ENCODE measurements around the gene MAPK4.

The MAPK4 gene

DNA sequence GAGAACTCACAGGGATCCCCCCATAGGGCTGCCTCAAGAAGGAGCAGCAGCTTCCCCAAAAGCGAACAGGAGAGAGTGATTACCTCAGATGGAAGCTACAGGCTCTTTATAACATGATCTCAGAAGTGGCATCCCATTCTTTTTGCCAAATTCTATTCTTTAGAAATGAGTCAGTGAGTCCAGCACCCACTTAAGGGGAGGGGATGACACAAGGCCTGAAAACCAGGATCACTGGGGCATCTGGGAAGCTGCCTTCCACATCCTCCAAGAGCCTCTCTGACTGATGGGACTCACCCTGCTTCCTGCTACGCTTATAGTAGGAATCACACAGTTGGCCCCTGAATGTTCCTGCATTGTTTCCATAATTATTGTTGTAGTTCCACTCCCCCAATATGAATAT, 96.5 kb downstream of the MAPK4 start:
- DNase-seq = no peak

DNA sequence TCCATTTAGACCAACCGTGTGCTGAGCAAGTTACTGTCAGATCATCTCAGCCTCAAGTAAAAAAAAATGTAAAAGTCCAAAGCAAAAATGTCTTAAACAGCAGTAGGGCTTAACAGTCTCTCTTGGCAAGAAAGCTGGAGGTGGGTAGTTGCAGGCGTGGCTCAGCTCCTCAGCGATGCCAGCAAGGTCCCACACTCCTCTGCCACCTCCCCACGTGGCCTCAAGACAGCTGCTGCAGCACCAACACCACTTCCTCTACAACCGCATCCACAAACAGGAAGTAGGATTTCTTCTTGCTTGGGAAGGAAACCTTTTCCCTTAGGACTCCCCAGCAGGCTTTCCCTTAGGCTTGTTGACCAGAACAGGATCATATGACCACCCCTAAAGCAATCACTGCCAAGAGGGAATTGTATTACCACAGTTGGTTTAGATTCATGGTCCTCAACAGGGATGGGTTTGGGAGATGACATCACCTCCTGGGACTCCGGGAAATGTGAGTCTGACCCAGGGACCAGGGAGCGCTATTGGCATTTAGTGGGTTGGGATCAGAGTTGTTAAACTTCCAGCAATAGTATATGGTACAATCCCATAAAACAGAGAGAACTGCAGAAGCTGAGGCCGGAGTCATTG, 97.1 kb downstream of the MAPK4 start:
- DNase-seq = no peak

DNA sequence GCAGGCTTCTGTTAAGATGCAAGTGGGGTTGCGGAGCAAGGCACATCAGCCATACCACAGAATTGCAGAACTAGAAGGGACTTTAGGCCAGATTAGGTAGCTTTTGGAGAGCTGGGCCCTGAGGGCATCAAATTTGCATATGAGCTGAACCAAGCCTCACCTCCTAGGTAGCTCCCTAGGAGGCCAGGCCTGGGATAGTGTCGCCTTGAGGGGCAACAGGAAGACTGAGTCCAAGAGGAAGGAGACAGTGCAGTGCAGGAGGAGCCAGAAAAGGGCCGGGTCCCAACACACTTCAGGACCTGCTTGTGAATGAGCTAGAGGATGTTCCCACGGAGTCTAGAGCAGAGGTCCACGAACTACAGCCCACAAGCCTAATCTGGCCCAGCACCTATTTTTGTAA, 98.7 kb downstream of the MAPK4 start:
- DNase-seq = no peak

DNA sequence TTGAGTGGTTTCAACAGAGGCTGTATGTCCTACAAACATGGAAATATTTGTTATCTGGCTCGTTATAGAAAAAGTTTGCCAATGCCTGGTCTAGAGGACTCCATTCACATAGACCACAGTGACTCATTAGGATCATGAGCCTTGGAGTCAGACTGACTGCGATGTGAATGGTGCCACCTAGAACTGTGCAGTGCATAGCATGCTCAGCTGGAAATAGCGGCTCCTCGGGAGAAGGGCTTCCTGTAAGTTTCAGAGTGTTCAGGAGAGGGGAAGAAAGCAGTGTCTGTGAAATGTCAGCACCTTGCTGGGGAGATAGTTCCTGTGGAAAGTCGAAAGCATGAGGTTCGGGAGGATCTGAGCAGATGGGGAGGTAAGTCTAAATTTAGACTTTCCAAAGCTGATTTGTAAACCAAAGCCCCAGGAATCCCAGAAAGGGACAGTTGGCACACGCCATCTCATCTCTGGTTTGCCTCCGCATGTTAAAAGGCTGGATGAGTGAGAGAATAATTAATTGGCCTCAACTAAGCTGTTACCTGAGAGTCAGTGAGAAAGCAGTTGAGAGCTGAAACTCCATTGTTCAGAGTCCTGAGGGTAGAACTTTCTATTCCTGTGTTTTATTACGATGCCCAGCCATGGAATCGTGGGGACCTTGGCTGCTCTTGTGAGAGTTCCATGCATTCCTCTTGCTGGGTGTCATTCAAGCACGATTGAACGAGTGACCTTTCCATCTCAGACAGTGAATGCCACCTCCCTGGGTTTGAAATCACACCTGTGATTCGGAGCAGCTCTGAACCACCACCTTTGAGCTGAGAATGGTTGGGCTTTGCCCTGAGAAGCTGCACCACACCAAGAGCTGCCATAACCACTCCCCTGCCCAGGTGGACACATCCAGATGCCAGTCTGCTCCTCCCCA, 99.5 kb downstream of the MAPK4 start:
- no peak for DNase-seq

DNA sequence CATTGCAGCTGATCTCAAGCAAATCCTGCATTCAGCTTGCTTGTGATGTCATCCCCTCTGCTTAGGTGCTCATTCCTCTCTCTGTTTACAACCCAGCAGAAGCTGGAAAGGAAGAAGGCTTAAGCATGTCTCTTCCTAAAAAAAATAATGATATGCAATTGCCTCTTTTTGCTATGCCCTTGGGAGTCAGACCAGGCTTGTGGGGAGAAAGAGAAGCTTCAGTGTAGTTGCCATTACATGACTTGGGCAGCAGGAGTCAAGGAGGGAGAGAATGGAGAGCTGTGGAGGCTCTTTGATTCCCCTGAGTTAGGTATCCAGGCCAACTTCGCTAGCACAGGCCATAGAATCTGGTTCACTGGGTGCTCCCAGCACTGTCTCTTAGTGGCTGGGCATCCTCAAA, 101.1 kb downstream of the MAPK4 start:
- no peak for DNase-seq

DNA sequence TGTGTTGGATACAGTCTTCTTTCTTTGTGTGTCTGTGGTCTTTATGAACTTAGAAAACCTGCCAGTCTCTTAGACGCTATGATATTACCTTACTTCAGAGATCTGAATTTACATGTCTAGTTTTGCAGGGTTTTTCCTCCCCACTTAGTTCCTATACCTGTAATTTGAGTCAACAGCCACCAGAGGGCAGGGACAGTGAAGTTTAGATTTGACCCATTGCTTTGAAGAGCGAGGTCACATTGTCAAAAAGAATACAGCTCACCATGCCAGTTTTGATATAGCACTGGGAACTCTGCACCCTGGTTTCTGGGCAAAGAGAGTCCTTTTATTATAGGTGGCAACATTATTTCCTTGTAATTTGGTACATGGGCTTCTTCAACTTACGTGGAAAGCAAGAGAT, 102.3 kb downstream of the MAPK4 start:
- no peak for DNase-seq

DNA sequence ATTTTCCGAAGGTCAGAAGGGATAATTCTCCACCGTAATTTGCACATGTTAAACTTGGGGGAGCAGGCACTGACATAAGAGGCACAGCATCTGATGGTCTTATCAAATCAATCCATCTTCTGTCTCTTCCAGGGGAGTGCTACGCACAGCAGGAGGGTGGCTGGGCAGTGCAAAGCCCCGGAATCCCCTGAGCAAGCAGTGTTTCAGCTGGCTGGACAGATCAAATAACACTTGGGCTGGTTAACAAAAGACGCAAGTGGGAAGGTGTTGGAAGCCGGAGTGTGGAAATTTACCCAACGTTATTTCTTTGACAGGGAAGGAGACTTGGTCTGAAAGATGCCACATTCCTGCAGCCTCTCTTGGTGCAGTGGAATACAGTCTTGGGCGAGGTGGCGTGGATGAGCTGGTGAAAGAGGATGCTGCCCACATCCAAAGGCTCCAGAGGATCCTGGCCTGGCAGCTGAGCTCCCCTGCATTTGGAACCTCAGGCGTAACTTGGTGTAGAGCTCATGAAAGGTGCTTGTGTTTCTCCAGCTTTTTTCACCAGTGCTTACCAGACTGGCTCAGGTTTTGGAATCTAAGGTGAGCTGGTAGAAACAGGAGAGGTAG, 103.0 kb downstream of the MAPK4 start:
- DNase-seq = no peak

DNA sequence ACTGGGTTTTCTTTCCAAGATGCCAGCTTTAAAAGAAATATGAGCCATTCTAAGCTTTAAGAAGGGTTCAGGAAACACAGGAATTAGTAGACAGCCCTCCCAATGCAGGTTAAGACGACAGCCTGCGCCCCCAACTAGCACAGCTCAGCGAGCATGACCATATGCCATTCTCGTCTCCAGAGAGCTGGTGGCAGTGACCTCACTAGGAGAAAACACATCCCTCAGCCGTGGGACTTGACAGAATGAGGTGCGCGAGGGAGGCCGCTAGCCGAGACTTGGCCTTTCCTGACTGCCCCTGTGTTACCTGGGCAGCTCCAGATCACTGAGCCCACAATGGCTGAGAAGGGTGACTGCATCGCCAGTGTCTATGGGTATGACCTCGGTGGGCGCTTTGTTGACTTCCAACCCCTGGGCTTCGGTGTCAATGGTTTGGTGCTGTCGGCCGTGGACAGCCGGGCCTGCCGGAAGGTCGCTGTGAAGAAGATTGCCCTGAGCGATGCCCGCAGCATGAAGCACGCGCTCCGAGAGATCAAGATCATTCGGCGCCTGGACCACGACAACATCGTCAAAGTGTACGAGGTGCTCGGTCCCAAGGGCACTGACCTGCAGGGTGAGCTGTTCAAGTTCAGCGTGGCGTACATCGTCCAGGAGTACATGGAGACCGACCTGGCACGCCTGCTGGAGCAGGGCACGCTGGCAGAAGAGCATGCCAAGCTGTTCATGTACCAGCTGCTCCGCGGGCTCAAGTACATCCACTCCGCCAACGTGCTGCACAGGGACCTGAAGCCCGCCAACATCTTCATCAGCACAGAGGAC, 103.9 kb downstream of the MAPK4 start:
- DNase-seq = no peak

DNA sequence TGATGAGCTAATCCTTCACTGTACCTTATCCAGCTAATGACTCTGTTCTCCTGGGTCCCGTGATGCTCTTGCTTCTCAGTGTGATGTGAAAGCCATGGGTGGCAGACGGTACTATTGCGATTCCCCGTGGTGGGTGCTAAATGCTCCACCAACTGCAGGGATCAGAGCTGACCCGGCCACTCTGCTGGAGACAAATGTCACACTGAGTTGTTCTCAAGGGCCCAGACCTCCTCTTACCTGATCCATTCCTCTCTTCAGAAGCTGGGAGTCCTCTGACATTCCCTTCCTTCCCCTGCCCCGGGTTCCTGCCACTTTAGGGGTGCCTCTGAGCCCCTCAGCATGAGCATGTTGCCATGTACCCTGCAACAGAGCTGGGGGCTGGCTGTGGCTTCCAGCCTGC, 105.1 kb downstream of the MAPK4 start:
- DNase-seq = no peak

DNA sequence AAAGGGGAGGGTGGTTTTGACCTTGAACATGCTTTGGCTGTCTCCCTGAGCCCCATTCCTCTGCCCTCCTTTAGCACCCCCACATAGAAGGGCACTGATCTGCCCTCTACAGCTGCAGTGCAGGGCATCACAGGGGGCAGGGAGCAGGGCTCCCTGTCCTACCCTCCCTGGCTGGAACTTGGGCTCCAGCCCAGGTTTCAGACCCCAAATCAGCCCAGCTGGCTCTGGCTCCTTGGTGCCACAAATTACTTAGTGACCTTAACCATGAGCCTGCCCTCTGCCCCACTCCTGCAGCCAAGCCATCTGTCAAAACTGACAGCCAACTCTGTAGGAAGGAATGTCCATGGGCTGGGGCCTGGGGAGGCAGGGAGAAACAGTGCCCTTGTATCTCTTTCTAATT, 105.6 kb downstream of the MAPK4 start:
- DNase-seq = no peak

DNA sequence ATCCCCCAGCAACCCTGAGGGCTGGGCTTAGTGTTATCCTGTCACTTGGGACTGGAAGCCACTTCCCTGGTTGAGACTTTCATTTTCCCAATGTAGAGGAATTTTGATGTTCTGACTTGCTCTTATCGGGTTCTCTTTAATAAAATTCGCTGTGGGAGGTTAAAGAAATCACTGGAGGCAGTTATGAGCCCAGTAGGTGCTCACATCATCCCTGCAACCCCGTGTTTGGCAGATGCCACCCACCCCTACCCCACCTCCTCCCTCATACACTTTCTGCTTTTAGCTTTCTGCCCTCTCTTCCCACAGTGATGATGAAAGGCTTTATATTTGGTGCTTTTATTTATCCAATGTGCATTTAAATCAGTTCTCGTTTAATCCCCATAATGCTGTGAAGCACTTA, 106.6 kb downstream of the MAPK4 start:
- DNase-seq = no peak

DNA sequence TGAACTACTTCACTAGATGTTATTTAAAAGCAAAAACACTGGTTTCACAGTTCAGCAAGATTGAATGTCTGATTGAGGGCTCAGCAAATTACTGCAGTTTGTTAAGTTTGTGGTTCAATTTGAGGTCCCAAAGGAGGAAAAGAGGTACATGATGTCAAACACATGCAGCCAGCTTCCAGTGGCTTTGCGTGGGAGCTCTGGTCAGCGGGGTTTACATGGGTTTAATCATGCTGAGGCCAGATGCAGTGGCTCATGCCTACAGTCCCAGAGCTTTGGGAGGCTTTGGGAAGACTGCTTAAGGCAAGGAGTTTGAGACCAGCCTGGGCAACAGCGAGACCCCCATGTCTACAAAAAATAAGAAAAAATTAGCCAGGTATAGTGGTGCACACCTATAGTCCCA, 111.5 kb downstream of the MAPK4 start:
- no peak for DNase-seq

DNA sequence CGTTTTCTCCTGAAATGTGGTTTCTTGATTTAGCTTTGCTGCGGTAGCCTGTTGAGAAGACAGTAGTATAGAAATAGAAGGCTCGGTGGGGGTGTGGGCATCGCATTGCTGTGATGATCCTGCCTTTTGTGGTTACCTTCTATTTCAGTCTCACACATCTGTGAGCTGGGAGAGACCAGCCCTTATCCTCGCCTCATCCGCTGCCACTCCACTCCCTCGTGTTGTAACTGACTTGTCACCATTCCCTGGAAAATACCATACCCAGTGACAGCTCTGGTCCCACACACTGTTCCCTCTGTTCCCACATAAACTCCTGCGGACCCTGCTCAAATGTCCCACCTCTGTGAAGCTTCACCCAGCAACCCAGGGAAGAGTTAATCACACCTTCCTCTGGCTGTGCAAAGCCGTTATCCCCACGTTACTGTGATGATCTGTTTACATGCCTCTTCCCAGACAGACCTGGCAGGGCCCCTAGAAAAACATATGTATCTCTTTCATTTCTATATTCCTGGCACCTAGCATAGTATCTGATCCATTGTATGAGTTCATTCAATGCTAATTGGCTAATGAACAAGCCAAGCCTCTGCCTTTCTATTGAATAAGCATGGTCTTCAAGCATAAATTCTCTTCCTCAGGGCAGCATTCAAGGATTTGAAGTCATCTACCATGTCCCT, 114.6 kb downstream of the MAPK4 start:
- DNase-seq = no peak

DNA sequence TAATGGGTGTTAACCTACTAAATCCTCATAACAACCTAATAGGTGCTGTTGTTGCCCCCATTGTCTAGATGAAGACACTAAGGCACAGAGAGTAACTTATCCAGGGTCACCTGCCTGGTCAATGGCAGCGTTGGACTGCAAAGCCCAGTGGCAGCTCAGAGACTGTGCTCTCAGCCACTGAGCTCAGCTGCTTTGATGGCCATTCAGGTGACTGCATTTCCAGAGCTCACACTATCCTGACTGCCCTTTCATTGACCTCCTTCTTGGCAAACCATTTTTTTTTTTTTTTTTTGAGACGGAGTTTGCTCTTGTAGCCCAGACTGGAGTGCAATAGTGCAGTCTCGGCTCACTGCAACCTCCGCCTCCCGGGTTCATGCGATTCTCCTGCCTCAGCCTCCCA, 115.2 kb downstream of the MAPK4 start:
- DNase-seq = no peak

DNA sequence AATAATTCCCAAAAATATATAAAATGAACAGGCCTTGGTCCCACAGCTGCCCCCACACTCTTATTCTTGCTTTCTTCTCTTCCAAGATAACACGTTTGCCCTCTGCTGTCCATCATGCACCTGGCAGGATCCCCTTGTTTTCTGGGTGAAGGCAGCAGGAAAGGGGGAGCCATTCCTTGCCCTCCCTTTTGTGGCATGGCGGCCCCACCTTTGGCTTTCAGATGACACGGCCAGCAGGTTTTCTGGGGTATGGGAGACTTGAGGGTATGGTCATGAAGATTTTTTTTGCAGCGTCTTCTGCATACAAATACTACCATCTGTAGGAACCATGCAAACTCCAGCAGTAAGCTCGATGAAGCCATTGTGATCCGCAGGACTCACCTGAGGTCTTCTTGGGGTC, 118.8 kb downstream of the MAPK4 start:
- DNase-seq = no peak

DNA sequence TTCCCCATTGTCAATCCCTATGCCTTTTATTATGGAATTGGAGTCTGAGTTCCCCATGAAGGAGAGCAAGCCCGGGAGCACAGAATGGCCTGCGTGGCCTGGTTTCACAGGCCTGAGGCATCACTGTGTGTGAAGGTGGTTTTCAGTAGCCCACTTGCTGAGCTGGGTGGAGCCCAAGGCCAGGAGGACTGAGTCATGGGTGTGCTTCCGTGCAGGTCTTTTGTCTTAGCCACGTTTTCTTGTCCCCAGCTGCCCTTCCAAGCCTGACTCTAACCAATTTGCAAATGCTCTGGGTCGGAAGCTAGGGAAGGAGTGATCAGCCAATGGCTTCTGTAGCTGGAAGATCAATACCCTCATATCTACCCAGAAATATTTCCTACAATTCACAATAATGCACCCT, 119.2 kb downstream of the MAPK4 start:
- DNase-seq = no peak

DNA sequence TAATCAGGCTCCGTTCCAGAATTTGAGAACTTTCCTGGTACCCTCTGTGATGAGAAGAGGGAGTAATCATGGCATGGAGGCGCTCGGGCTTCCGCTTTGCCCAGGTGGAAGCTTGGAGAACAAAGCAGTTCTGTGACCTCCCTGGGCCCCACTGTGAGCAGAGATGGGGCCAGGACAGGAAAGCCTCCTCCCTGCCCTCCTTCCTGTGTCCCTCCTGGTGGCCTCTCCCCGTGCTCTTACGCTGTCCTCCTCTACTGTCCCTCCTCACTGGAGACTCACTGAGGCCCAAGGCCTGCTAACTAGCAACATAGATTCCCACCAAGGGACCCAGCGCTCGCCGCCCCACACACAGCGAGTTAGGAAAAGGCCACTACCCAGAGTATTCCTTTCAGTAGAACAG, 119.8 kb downstream of the MAPK4 start:
- no peak for DNase-seq

DNA sequence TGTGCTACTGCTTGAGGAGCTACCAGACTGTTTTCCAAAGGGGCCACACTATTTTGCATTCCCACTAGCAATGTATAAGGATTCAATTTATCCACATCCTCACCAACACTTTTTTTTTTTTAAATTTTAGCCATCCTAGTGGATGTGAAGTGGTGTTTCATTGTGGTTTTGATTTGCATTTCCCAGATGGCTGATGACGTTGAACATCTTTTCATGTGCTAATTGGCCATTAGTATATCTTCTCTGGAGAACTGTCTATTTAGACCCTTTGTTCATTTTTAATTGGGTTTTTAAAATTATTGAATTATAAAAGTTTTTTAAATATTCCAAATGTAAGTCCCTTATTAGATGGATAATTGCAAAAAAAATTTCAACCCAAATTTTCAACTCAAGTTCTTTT, 121.1 kb downstream of the MAPK4 start:
- no peak for DNase-seq

DNA sequence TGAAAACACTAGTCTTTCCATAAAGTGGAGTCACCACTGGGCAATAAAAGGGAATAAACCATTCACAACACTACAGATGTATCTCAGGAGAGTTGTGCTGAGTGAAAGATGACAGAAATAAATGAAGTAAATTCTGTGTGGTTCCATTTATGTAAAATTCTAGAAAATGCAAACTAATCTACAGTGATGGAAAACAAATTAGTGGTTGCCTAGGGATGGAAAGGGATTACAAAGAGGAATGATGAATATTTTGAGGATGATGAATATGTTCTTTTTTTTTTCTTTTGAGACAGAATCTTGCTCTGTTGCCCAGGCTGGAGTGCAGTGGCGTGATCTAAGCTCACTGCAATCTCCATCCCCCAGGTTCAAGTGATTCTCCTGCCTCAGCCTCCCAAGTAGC, 123.0 kb downstream of the MAPK4 start:
- DNase-seq = no peak

DNA sequence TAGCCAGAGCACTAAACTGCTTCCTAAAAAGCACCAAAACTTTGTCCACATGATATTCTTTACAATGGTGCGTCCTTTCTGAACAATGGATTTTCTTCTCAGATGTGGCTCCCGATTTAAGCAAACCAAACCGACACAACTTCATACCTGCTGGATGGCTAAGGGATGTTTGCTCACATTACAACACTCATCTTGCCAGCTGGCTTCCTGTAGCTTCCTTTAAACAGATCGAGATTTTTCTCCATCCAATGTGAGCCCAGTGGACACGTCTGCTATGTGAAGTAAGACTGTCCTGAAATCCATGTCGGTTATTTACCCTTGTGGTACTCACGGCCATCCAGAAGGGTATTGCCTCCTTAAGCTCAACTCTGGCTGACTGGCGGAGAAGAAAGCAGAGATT, 126.5 kb downstream of the MAPK4 start:
- no peak for DNase-seq

DNA sequence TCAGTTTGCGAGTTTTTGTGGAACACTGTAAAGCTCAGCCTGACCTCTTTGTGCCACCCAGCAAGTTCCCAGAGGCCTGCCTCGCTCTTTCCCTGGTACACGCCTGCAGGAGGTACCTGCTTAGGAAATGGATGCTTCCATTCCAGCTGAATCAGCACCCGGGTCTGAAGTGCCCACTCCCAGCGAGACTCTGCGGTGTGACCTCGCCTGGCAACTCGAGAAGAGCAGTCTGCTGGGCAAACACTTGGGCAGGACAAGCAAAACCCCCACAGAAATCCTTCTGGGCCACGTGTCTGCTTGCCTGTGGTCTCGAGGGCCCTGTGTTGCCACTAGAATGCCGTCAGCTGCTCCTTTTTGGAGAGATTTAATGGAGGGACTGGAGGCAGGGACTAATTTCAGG, 127.6 kb downstream of the MAPK4 start:
- no peak for DNase-seq

DNA sequence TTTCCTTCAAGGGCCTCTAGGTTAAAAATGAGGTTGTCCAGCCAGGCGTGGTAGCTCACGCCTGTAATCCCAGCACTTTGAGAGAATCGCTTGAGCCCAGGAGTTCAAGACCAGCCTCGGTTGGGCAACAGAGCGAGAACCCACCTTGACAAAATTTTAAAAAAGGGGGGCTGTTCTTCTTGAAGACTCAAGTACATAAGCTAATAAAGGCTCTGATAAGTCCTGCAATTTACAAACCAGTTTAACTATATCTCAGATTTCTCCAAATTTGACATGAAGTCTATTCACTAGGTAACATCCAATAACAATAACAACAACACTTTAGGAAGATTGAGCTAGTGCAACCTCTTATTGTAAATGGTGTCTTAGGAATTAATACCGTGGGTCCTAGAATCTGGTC, 129.7 kb downstream of the MAPK4 start:
- DNase-seq = no peak

DNA sequence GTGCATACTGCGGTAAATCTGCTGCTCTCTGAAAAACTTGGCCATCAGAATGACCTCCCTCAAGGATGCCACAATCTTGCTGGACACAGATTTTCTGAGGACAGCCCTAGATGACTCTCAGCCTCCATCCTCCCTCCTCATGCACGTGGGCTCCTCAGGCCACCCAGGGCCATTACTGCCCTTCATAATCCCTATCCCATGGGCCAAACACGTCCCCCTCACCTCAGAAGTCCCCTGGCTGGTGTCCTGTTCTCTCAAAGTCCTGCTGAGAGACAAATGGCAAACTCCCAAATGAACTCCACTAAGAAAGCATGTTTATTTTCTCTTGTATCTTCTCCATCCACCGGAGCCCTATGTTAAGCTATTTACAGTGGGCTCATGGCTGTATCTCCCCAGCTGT, 134.3 kb downstream of the MAPK4 start:
- no peak for DNase-seq
